Gastroesophageal sphincter (tissue), 4 donors: Measurements from ENCODE around the gene POLR2H. TPM values are rescaled to one million over a fixed set of nuclear protein-coding genes. Genes with fewer than 3 reads are reported as not detected.

Experiments
- ATAC-seq: fragments of 150-250 bp; one replicate; pipeline ENCODE4 v1.9.1; 2016; ENCODE audit warnings: mild to moderate bottlenecking, moderate library complexity
- H3K27ac ChIP-seq, 4 donors: fragments of 200-600 bp; sonication (generic) in 3 of 4; 1 replicate in 3 of 4; 2 replicates in 1 of 4; pipeline ENCODE4 v1.5.1; 2016 to 2019
- H3K27me3 ChIP-seq: fragments of 200-600 bp; sonication (generic); one replicate; pipeline ENCODE4 v1.5.1; 2019
- H3K36me3 ChIP-seq, 2 donors: fragments of 200-600 bp; sonication (generic); one replicate each; pipeline ENCODE4 v1.5.1; 2019; ENCODE audit warnings: control low read depth in 1 of 2
- H3K4me1 ChIP-seq, 3 donors: fragments of 200-600 bp; sonication (generic); 1 replicate in 2 of 3; 2 replicates in 1 of 3; pipeline ENCODE4 v1.5.1; 2016 to 2019; ENCODE audit warnings: control low read depth in 2 of 3
- H3K4me3 ChIP-seq, 2 donors: fragments of 200-600 bp; sonication (generic); one replicate each; pipeline ENCODE4 v1.5.1; 2019; ENCODE audit warnings: mild to moderate bottlenecking in 1 of 2, moderate library complexity in 1 of 2
- H3K9me3 ChIP-seq, 3 donors: fragments of 200-600 bp; sonication (generic); one replicate each; pipeline ENCODE4 v1.5.1; 2017 to 2019; ENCODE audit warnings: control low read depth in 2 of 3
- EP300 ChIP-seq: sonication (generic); formaldehyde crosslinking; IDR thresholded peaks from one replicate; pipeline ENCODE4 v1.6.1; 2017; ENCODE audit warnings: antibody characterized with exemption, mild to moderate bottlenecking
- POLR2A ChIP-seq, 2 donors: fragments of 450-650 bp; IDR thresholded peaks; one replicate each; pipeline ENCODE4 v1.6.1; 2017; ENCODE audit warnings: antibody characterized with exemption in 2 of 2, mild to moderate bottlenecking in 2 of 2, moderate library complexity in 1 of 2
- POLR2AphosphoS5 ChIP-seq: sonication (generic); formaldehyde crosslinking; IDR thresholded peaks from one replicate; pipeline ENCODE4 v1.6.1; 2017; ENCODE audit warnings: antibody characterized with exemption
- WGBS, 2 donors: methylation state at CpG; one replicate each; pipeline ENCODE4 v1.1.5; 2018; ENCODE audit warnings: low coverage in 1 of 2; 5-methylcytosine and 5-hydroxymethylcytosine counted together
- total RNA-seq, 4 donors: library from RNA; depleted of rRNA; stranded (reverse); fragments of >200 nt; gene quantifications; one replicate each; pipeline ENCODE4 v1.1.0, GENCODE V29; 2016
- TF ChIP-seq, protein P1 (sequence below), 4 experiments: fragments of 200-600 bp in 2 of 4; fragments of 450-650 bp in 2 of 4; sonication (generic) in 1 of 4; IDR thresholded peaks; one replicate each; pipeline ENCODE4 v1.5.1; 2017 to 2019; ENCODE audit warnings: antibody characterized with exemption in 4 of 4, mild to moderate bottlenecking in 2 of 4, moderate library complexity in 2 of 4

POLR2H gene
- total RNA-seq, 4 donors from 2014 or later: 32.8 to 54.1 (median 40.9) TPM

GRCh38 chr3:184341925-184342324, 19.6 kb upstream of the POLR2H start:
- Histone ChIP-seq H3K27ac (no peak overlapping the region), H3K27me3 (no peaks in the 10 kb centered on the region), H3K4me1 (peaks cover 0 to 56% (median 35%) of the 10 kb centered on the region in 3 donors), H3K4me3 (no peak overlapping the region), H3K9me3 (no peaks in the 10 kb centered on the region), H3K36me3 (peaks cover 0 to 53% of the 10 kb centered on the region in 2 donors)
- 100% methylated on average over 1 of the region's 7 CpGs; no CpG with 5 or more reads in 1 of the 2 donors for WGBS, 2 donors
- TF ChIP-seq EP300: no peak
- no peak for TF ChIP-seq POLR2A (IDR thresholded peaks at IDR 0.05)
- TF ChIP-seq, protein P1, sequence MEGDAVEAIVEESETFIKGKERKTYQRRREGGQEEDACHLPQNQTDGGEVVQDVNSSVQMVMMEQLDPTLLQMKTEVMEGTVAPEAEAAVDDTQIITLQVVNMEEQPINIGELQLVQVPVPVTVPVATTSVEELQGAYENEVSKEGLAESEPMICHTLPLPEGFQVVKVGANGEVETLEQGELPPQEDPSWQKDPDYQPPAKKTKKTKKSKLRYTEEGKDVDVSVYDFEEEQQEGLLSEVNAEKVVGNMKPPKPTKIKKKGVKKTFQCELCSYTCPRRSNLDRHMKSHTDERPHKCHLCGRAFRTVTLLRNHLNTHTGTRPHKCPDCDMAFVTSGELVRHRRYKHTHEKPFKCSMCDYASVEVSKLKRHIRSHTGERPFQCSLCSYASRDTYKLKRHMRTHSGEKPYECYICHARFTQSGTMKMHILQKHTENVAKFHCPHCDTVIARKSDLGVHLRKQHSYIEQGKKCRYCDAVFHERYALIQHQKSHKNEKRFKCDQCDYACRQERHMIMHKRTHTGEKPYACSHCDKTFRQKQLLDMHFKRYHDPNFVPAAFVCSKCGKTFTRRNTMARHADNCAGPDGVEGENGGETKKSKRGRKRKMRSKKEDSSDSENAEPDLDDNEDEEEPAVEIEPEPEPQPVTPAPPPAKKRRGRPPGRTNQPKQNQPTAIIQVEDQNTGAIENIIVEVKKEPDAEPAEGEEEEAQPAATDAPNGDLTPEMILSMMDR (IDR thresholded peaks at IDR 0.05): no peak
- no peak for TF ChIP-seq POLR2AphosphoS5
- no peak for ATAC-seq

DNA sequence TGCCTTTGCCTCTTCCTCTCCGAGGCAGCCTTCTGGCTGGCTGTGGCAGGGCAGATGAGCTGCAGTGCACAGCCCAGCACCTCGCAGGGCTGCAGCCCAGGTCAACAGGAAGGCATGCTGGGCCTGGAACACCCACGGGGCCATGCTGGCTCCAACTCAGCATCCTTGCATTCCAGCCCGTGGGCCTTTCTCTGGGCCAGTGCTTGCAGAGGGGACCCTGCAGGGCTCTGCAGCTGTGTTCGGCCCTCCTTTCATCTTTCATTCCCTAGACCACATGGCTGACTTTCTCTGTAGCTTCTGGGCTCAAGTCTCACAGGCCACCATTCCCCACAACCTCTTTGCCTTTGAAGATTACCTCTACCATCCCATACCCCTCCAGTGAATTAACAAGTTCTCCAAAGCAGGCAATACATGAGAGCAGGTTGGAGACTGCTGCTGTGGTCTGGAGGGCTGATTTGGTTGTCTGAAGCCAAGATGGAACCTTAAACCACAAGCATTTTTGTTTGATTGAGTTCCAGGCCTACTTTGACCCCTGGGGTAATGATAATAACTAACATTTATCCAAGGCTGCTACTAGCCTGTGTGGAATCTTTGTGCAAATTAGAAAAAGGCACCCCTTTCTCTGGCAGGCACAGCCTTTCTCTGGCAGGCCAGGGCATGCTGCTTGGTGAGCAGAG, 18.2 kb upstream of the POLR2H start:
- 57 to 94% methylated on average over 1 to 2 of the region's 5 CpGs for WGBS, 2 donors
- no peak for ATAC-seq
- TF ChIP-seq, protein P1 (IDR thresholded peaks at IDR 0.05): no peak
- no peak for TF ChIP-seq EP300
- TF ChIP-seq POLR2A (IDR thresholded peaks at IDR 0.05): no peak
- TF ChIP-seq POLR2AphosphoS5: no peak
- Histone ChIP-seq H3K36me3 (peaks cover 0 to 55% of the 10 kb centered on the region in 2 donors), H3K27ac (no peak overlapping the region), H3K4me3 (no peak overlapping the region), H3K9me3 (no peaks in the 10 kb centered on the region), H3K4me1 (peaks cover 0 to 50% (median 20%) of the 10 kb centered on the region in 3 donors), H3K27me3 (no peaks in the 10 kb centered on the region)

GRCh38 chr3:184344579-184345316, 16.8 kb upstream of the POLR2H start:
- WGBS, 2 donors: 33 to 63% methylated on average over 1 to 3 of the region's 24 CpGs
- Histone ChIP-seq H3K9me3 (no peaks in the 10 kb centered on the region), H3K27ac (peak overlapping the region in 3 of 4 donors; percentile 14 to 48 (median 45)), H3K36me3 (peaks cover 0 to 55% of the 10 kb centered on the region in 2 donors), H3K4me1 (peaks cover 0 to 36% (median 7%) of the 10 kb centered on the region in 3 donors), H3K4me3 (no peak overlapping the region), H3K27me3 (no peaks in the 10 kb centered on the region)
- TF ChIP-seq POLR2AphosphoS5 (no peak), EP300 (no peak), POLR2A (IDR thresholded peaks at IDR 0.05) (no peak)
- TF ChIP-seq, protein P1 (IDR thresholded peaks at IDR 0.05): no peak
- no peak for ATAC-seq

DNA sequence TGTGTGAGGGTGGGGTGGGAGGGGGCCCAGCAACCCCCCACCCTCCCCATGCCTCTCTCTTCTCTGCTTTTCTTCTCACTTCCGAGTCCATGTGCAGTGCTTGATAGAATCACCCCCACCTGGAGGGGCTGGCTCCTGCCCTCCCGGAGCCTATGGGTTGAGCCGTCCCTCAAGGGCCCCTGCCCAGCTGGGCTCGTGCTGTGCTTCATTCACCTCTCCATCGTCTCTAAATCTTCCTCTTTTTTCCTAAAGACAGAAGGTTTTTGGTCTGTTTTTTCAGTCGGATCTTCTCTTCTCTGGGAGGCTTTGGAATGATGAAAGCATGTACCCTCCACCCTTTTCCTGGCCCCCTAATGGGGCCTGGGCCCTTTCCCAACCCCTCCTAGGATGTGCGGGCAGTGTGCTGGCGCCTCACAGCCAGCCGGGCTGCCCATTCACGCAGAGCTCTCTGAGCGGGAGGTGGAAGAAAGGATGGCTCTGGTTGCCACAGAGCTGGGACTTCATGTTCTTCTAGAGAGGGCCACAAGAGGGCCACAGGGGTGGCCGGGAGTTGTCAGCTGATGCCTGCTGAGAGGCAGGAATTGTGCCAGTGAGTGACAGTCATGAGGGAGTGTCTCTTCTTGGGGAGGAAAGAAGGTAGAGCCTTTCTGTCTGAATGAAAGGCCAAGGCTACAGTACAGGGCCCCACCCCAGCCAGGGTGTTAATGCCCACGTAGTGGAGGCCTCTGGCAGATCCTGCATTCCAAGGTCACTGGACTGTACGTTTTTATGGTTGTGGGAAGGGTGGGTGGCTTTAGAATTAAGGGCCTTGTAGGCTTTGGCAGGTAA, 16.0 kb upstream of the POLR2H start:
- H3K9me3 ChIP-seq: no peaks in the 10 kb centered on the region
- TF ChIP-seq, protein P1 (IDR thresholded peaks at IDR 0.05): peak in 3 of 4 experiments; percentile 30 to 40 (median 38)
- TF ChIP-seq EP300: no peak
- no peak overlapping the region for H3K4me3 ChIP-seq
- peak overlapping the region in 3 of 4 donors; percentile 14 to 48 (median 45) for H3K27ac ChIP-seq
- H3K36me3 ChIP-seq: peaks cover 0 to 55% of the 10 kb centered on the region in 2 donors
- H3K27me3 ChIP-seq: no peaks in the 10 kb centered on the region
- WGBS, 2 donors: 28 to 45% methylated on average over 8 to 9 of the region's 14 CpGs
- peak; percentile 76 for ATAC-seq
- peaks cover 0 to 35% (median 5%) of the 10 kb centered on the region in 3 donors for H3K4me1 ChIP-seq
